Measurements from ENCODE around the gene SEC16B.

SEC16B gene

GRCh38 chr1:177978530-177978929, 8.7 kb upstream of the SEC16B start:
- no peak for DNase-seq

- DNase-seq = no peak
Observed at GRCh38 chr1:177977141-177977540, 7.3 kb upstream of the SEC16B start.

- no peak for DNase-seq
Observed at GRCh38 chr1:177976596-177976995, 6.7 kb upstream of the SEC16B start.

- DNase-seq = no peak
Observed at GRCh38 chr1:177975588-177976495, 6.0 kb upstream of the SEC16B start.

- no peak for DNase-seq
Observed at GRCh38 chr1:177973585-177973984, 3.7 kb upstream of the SEC16B start.

GRCh38 chr1:177969109-177969508, 749 bp downstream of the SEC16B start:
- DNase-seq = no peak

- DNase-seq = no peak
Observed at GRCh38 chr1:177966199-177966598, 3.7 kb downstream of the SEC16B start.

GRCh38 chr1:177965293-177965692, 4.6 kb downstream of the SEC16B start:
- no peak for DNase-seq

- DNase-seq = no peak
Observed at GRCh38 chr1:177964336-177964735, 5.5 kb downstream of the SEC16B start.

GRCh38 chr1:177960939-177961622, 8.8 kb downstream of the SEC16B start:
- DNase-seq = no peak

- DNase-seq = peak; percentile 12
Observed at GRCh38 chr1:177959811-177960515, 9.9 kb downstream of the SEC16B start.

- DNase-seq = no peak
Observed at GRCh38 chr1:177958092-177958491, 11.8 kb downstream of the SEC16B start.

- DNase-seq = no peak
Observed at GRCh38 chr1:177954076-177954475, 15.8 kb downstream of the SEC16B start.

GRCh38 chr1:177953549-177953948, 16.3 kb downstream of the SEC16B start:
- no peak for DNase-seq

GRCh38 chr1:177952691-177953090, 17.2 kb downstream of the SEC16B start:
- DNase-seq = no peak

GRCh38 chr1:177952249-177952648, 17.6 kb downstream of the SEC16B start:
- DNase-seq = no peak

GRCh38 chr1:177950506-177950905, 19.4 kb downstream of the SEC16B start:
- DNase-seq = no peak

- DNase-seq = peak; percentile 83
Observed at GRCh38 chr1:177948336-177948972, 21.4 kb downstream of the SEC16B start.

- no peak for DNase-seq
Observed at GRCh38 chr1:177947623-177948022, 22.2 kb downstream of the SEC16B start.

GRCh38 chr1:177945943-177946650, 23.8 kb downstream of the SEC16B start:
- DNase-seq = peak; percentile 65

- DNase-seq = no peak
Observed at GRCh38 chr1:177944016-177944949, 25.6 kb downstream of the SEC16B start.
